Measurements from ENCODE around the gene SSRP1. TPM values are rescaled to one million over a fixed set of nuclear protein-coding genes. Genes with fewer than 3 reads are reported as not detected.

SSRP1 gene
- total RNA-seq, 1 experiment from 2014 or later, result 399 TPM

- intact Hi-C loops (cut with micrococcal nuclease; ENCODE audit: unreplicated experiment), result no loop called here
- peaks cover 32% of the 10 kb centered on the region for H3K4me1 ChIP-seq (ENCODE audit: insufficient read depth, low read length, poor library complexity, severe bottlenecking)
- no peaks in the 10 kb centered on the region for H3K27me3 ChIP-seq (replicated peaks; ENCODE audit: insufficient read depth, low read depth, low read length, poor library complexity)
- TF ChIP-seq CTCF (conservative IDR thresholded peaks at IDR 0.05; ENCODE audit: low read depth, low read length), result no peak
- no peak for TF ChIP-seq EZH2 (IDR thresholded peaks at IDR 0.05; ENCODE audit: borderline replicate concordance, low read depth, low read length, poor library complexity, severe bottlenecking)
- ChIA-PET POLR2A (ENCODE audit: low non-redundant PET) (no interaction called here), CTCF (no interaction called here)
- H3K9me3 ChIP-seq (ENCODE audit: low read depth, low read length, poor library complexity, severe bottlenecking), result no peaks in the 10 kb centered on the region
- no TSS peak for BruUV-seq (replicated peaks)
- H3K4me3 ChIP-seq (ENCODE audit: low read depth, low read length, poor library complexity, severe bottlenecking), result no peak overlapping the region
- peaks cover 72% of the 10 kb centered on the region for H3K36me3 ChIP-seq (ENCODE audit: insufficient read depth, low read length, poor library complexity, severe bottlenecking)
- no peak overlapping the region for H3K27ac ChIP-seq (ENCODE audit: low read depth, low read length, poor library complexity, severe bottlenecking)
- DNase-seq (ENCODE audit: low spot score), result no peak
Measured at GRCh38 chr11:57318178-57318577, 17.5 kb downstream of the SSRP1 start.

DNA sequence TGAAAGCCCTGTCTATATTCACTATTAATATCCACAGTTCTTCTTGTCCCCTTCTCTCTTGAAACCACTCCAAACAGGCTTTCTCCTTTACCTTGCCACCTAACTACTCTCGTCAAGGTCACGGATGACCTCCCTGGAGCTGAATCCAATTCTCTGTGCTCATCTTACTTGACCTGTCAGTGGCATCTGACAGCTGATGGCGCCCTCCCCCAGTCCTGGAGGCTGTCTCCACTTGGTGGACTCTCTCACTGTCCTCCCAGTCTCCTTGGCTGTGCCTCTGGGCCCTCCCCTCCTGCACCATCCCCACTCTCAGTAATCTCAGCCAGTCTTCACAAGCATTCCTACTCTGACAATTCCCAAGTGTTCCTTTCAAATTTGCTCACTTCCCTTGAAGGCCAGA is 19.7 kb downstream of the SSRP1 start:
- POLR2A ChIA-PET (ENCODE audit: low non-redundant PET), result interaction anchor here (0.7 kb wide), 1 partner anchor 1534 kb away, joined by 4 read pairs; no protein-coding TSS in a partner anchor
- Histone ChIP-seq H3K4me3 (ENCODE audit: low read depth, low read length, poor library complexity, severe bottlenecking) (no peak overlapping the region), H3K27me3 (replicated peaks; ENCODE audit: insufficient read depth, low read depth, low read length, poor library complexity) (no peaks in the 10 kb centered on the region), H3K27ac (ENCODE audit: low read depth, low read length, poor library complexity, severe bottlenecking) (peak overlapping the region; percentile 47), H3K36me3 (ENCODE audit: insufficient read depth, low read length, poor library complexity, severe bottlenecking) (peaks cover 78% of the 10 kb centered on the region), H3K4me1 (ENCODE audit: insufficient read depth, low read length, poor library complexity, severe bottlenecking) (peaks cover 21% of the 10 kb centered on the region), H3K9me3 (ENCODE audit: low read depth, low read length, poor library complexity, severe bottlenecking) (no peaks in the 10 kb centered on the region)
- intact Hi-C loops (cut with micrococcal nuclease; ENCODE audit: unreplicated experiment), result no loop called here
- no peak for TF ChIP-seq CTCF (conservative IDR thresholded peaks at IDR 0.05; ENCODE audit: low read depth, low read length)
- TF ChIP-seq EZH2 (IDR thresholded peaks at IDR 0.05; ENCODE audit: borderline replicate concordance, low read depth, low read length, poor library complexity, severe bottlenecking), result no peak
- no peak for DNase-seq (ENCODE audit: low spot score)
- CTCF ChIA-PET, result no interaction called here
- no TSS peak for BruUV-seq (replicated peaks)

DNA sequence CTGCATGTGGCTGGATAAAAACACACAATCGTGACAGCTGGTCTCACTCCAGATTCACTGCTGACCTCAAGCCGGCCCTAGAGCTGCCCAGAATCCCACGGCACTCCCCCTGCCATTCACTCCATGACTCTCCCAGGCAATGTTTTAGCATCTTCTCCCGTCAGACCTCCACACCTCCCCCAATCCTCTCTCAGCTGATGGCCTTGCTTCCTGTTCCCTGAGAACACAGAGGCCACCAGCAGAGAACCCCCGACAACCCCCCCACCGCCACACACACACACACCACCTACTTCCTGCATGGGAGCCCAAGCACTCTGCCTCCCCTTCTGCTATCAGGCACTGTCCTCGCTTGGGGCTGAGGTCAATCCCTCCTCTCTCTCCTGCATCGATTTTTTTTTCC is 20.2 kb downstream of the SSRP1 start:
- peak; percentile 69 for DNase-seq (ENCODE audit: low spot score)
- BruUV-seq (replicated peaks), result no TSS peak
- no peak overlapping the region for H3K4me3 ChIP-seq (ENCODE audit: low read depth, low read length, poor library complexity, severe bottlenecking)
- ChIA-PET POLR2A (ENCODE audit: low non-redundant PET) (interaction anchor here (0.7 kb wide), 1 partner anchor 1533 kb away, joined by 4 read pairs; no protein-coding TSS in a partner anchor), CTCF (no interaction called here)
- H3K36me3 ChIP-seq (ENCODE audit: insufficient read depth, low read length, poor library complexity, severe bottlenecking), result peaks cover 75% of the 10 kb centered on the region
- intact Hi-C loops (cut with micrococcal nuclease; ENCODE audit: unreplicated experiment), result no loop called here
- H3K27ac ChIP-seq (ENCODE audit: low read depth, low read length, poor library complexity, severe bottlenecking), result peak overlapping the region; percentile 47
- peaks cover 24% of the 10 kb centered on the region for H3K4me1 ChIP-seq (ENCODE audit: insufficient read depth, low read length, poor library complexity, severe bottlenecking)
- TF ChIP-seq CTCF (conservative IDR thresholded peaks at IDR 0.05; ENCODE audit: low read depth, low read length), result no peak
- TF ChIP-seq EZH2 (IDR thresholded peaks at IDR 0.05; ENCODE audit: borderline replicate concordance, low read depth, low read length, poor library complexity, severe bottlenecking), result no peak
- no peaks in the 10 kb centered on the region for H3K9me3 ChIP-seq (ENCODE audit: low read depth, low read length, poor library complexity, severe bottlenecking)
- H3K27me3 ChIP-seq (replicated peaks; ENCODE audit: insufficient read depth, low read depth, low read length, poor library complexity), result no peaks in the 10 kb centered on the region

Data from A673 (cell line).